HG02943 (cell line): Measurements from ENCODE around the gene SIAH1.
"Not testable (repeated sequence)": the region's sequence is repeated elsewhere in the genome, so short reads cannot be mapped to it uniquely, and the experiment has no call there.

ENCODE experiments used
- ATAC-seq: cut with Tn5 transposase; IDR thresholded peaks from one replicate; pipeline ENCODE4 v1.9.1; 2021; ENCODE audit warnings: mild to moderate bottlenecking, low read depth, moderate library complexity; ENCODE audit not compliant: unreplicated experiment

The SIAH1 gene

DNA sequence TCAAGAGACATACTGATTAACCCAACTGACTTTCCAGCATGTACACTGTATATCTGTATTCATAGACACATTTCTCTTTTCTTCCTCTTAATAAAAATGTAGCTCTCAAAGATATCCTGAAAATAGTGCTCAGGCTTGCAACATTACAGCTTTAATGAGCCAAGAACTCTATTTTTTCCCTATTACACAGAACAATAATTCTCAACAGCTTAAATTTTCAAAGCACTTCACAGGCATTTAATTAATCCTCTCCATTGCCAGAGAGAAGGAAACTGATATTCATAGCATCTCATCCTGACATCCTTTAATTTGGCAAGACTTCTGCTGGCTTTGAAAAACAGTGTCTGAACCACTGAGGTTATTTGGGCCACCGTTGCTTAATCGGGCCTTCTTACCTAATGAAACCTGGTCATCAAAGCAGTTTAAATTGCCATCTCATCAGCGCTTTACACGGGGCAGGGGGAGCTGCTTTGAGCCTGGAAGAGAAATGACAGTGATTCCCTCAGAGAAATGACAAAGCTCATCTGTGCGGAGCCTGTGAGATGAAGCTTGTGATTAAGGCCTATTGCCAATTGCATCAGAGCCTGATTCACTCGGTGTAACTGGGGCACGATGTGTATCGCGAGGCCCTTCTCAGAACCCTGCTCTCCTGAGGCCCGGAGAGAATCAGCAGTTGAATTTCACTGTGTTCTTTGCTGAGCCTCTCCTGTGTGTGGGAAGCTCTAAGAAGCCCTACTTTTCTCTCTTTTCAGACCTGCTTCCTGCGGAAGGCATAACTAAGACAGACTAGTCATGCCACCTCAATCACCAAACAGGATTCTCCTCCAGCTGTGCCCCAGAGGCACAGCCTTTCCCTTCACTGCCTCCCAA is 8.5 kb upstream of the SIAH1 start:
- no peak for ATAC-seq

DNA sequence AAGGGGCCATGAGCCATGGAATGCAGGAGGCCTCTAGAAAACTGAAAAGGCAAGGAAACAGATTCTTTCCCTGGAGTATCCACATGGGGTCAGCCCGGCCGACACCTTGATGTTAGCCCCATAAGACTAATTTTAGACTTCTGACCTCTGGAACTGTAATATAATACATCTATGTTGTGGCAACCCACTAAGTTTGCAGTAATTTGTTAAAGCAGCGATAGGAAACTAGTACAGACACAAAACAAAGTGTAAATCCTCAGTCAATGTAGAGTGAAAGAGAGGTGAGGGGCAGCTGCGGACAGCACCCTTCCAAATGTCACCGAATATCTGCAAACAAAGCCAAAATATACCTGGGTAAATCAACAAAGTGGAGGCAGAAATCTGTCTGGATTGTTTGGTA is 7.2 kb upstream of the SIAH1 start:
- ATAC-seq, result no peak

DNA sequence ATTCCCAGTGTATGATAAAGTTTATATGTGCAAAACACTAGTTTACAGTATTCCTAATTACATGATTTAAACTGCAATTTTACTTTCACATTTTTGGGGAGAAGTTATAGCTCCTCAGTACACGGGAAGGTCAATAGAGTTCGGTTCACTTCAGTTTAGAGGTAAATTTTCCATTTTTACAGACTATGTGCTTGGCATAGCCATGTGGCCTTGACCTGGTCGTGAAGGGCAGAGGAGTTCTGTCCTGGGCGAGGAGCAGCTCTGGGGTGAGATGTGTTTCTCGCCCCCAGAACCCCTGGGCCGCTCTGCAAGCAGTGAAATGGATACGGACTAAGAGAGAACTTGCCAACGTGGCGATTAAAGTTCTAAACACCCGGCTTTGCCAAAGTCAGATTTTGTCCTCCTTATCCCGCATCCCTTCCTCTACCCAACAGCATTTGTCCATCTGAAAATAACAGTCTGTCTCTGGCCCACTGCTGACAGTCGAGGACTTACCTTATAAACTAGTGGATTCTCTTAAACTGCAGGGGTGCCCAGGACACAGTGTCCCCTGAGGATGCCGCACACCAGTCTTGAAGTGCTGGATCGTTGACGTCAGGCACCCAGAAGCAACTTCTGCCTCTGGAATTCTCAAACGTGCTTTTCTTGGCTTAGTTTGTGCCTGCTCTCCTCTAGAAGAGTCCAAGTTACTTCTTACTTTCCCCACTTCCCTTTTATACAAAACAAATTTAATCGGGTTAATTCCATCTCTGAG is 1.5 kb upstream of the SIAH1 start:
- ATAC-seq, result no peak

- ATAC-seq, result peak; percentile 39
These were observed 527 bp downstream of the SIAH1 start for GRCh38 chr16:48384520-48385252.

DNA sequence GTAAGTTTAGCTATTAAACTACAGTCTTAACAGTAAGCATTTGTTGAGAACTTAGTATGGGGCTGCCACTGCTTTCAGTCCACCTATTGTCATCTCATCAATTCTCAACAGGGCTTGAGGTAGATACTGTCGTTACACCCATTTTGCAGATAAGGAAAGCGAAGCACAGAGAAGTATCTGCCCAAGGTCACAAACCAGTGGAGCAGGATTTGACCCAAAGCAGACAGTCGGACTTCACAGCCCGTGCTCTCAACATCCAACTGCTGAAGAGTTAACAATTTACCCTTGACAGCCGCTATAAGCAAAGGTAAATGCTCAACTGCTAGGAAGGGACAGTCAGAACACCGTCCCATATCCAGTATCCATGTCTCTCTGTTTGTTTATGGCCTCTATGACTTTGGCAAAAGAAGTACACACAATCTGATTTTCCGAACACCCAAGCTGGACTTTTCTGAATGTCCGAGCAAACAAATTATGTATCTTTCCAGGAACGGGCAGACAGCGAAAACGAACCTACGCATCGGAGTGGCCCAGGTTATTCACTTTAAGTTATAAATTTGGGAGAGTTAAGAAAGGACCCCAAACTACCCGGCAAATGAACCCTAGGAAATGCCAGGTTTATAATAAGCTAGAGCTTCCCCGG is 1.2 kb downstream of the SIAH1 start:
- no peak for ATAC-seq

GRCh38 chr16:48383009-48383876 is 2.0 kb downstream of the SIAH1 start:
- no peak for ATAC-seq

DNA sequence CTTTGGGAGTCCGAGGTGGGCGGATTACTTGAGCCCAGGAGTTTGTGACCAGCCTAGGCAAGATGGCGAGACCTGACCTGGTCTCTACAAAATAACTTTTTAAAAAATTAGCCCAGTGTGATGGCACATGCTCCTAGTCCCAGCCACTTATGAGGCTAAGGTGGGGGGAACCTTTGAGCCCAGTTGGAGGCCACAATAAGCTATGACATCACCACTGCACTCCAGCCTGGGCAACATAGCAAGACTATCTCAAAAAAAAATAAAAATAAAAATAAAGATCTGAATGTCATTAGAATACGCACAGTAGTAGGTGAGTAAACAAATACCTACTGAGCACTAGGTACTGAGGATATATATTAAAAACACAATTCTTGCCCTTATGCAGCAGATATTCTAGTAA is 3.1 kb downstream of the SIAH1 start:
- no peak for ATAC-seq

- no peak for ATAC-seq
These were observed 4.0 kb downstream of the SIAH1 start for GRCh38 chr16:48381201-48381600.

DNA sequence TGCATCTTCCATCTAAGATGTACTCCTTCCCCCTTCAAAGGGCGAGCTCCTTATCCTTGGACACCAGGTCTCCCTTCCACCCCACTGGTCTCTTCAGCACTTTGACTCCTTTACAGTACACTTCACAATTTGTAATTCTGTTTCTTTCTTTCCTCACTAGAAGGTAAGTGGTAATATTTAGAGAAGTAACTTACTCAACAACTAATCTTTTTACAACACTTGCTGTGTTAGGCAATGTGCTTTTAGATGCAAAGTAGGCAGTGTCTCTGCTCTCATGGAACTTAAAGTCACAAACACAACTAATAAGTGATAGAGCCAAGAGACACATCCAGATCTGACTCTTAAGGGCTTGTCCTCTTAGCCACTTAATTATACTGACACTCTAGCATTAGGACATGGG is 6.4 kb downstream of the SIAH1 start:
- no peak for ATAC-seq

DNA sequence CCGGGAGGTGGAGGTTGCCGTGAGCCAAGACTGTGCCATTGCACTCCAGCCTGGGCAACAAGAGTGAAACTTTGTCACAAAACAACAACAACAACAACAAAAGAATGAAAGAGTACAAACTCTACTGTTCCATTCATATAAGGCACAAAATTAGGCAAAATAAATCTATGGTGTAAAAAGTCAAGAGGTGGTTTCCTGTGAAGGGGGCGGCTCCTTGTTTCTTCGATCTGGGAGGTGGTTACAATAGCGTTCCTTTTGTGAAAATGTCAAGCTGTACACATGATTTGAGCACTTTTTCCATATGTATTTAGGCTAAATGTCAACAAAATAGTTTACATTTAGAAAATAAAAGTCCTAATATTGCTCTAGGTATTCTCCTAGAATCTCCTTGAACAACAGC is 6.9 kb downstream of the SIAH1 start:
- ATAC-seq, result no peak

DNA sequence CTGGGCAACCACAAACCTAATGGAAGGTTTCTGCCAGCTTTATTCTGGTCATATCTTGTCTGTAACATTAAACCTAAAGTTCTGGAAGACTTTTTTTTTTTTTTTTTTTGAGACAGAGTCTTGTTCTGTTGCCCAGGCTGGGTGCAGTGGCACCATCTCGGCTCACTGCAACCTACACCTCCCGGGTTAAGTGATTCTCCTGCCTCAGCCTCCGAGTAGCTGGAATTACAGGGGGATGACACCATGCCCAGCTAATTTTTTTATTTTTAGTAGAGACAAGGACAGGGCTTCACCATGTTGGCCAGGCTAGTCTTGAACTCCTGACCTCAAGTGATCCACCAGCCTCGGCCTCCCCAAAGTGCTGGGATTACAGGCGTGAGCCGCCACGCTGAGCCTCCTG is 7.9 kb downstream of the SIAH1 start:
- ATAC-seq, result not testable (repeated sequence)

DNA sequence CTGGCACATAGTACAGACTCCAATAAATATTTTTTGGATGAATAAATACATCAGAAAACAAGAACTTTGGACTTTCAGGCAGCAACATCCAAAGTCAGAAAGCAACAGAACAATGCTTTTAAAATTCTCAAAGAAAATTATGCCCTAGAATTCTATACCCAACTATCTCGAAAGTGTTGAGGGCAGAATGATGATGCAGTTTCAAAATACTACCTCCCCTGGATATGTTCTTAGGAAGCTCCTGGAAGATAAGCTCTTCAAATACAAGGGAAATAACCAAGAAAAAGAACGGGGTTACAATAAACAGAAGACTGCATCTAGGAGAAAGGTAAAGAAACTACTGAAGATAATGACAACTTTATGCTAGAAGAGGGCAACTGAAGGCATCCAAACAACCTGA is 11.0 kb downstream of the SIAH1 start:
- no peak for ATAC-seq

DNA sequence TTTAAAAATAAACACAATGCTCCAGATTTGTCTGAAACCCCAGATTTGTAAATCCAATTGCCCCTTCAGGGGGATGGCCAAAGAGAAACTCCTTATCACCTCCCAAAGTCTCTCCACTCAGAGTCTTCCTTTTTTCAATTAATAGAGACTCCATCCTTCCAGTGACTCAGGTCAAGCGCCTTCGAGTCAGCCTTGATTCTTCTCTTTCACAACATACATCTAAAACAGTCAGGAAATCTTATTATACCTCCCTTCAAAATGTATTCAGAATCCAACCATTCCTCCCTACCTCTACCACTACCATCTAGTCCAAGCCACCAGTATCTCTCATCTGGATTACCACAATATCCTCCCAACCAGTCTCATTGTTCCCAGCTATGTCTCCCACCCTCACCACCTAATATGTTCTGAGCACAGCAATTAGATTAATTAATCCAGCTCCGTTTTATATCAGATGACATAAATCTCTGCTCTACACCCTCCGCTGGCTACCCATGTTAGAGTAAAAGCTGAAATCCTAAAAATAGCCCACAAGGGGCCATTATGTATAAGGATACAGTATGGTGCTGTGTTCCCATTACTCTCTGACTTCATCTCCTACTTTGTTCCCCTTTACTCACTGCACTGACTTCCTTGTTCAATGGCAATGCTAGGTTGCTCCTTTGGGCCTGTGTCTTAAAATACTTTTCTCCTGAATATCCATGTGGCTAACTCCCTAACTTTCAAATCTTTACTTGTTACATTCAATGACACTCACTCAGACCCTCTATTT is 11.8 kb downstream of the SIAH1 start:
- no peak for ATAC-seq

DNA sequence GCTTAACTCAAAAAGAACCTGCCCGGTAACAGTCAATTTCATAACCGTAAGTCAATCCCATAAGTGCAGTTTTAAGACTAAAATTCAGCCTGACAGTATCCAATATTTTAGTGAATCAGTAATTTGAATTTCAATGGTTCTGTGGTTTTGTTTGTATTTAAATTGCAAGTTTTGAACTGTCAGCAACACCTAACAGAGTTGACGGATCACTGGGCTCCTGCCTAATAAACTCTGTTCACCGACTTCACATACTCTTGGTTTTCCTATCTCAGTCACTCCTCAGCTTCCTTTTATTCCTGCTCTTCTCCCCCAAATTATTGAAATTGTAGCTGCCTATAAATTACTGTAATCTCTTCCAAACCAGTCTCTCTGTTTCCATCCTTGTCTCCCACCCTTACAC is 12.5 kb downstream of the SIAH1 start:
- ATAC-seq, result no peak

DNA sequence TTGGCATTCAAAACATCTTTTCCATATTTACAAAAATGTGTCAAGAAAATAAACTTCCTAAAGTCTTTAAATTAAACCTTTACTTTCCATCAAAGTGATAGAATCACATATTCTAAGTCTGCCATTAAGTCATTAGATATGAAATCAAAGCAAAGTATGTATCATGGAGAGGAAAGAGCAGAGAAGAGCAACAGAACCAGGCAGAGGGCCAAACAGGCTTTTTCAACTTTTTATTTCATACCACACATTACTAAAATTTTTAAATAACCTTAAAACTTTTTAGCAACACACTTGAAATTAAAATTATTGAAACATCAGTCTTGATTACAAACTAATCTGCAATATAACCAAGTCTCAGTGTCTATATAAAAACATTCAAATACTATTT is 13.8 kb downstream of the SIAH1 start:
- no peak for ATAC-seq

GRCh38 chr16:48370668-48371392 is 14.4 kb downstream of the SIAH1 start:
- not testable (repeated sequence) for ATAC-seq

DNA sequence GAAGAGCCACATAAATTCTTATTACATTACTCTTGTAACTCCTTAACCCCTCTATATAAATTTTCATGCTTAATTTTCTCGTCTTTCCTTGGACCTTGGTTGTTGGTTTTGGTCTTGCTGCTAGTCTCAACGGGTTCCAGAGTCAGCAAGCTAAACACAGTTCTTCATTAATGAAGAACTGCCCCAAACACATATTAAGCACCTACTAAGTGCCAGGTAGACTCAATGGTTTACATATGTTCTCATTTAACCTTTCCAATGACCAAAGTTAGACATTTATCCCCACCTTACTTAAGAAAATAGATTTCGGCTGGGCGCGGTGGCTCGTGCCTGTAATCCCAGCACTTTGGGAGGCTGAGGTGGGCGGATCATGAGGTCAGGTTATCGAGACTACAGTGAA is 15.0 kb downstream of the SIAH1 start:
- no peak for ATAC-seq

DNA sequence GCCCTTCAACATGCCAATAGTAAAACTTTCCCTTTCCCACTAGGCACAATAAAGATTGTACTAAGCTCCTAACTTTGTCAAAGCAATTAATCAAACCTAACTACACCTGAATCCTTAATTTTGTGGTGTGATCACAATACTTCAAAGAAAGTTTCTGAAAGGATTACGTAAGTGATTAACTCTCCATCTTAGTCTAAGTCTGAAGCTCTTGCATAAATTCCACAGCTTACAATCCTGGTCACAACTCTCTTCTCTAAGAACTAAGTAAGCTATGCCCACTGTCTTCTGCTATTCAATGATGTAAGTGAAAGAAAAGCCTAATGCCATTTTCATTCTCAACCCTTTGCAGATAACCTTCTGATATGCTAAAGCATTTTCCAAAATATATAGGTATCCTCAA is 15.4 kb downstream of the SIAH1 start:
- no peak for ATAC-seq
